GM23338 (cell line): ENCODE measurements around the gene ATP4B. TPM values are rescaled to one million over a fixed set of nuclear protein-coding genes. Genes with fewer than 3 reads are reported as not detected.

Experiments
- ATAC-seq: fragments of 200-7000 bp; cut with Tn5 transposase; 3 replicates; pipeline ENCODE4 v1.9.1; 2020
- DNase-seq: peaks from one replicate; pipeline ENCODE4 v3.0.0-alpha.2; 2015; ENCODE audit warnings: low spot score
- H2AFZ ChIP-seq: fragments of 200-600 bp; sonication (generic); 2 replicates; pipeline ENCODE4 v1.8.0; 2016; ENCODE audit warnings: antibody characterized with exemption, mild to moderate bottlenecking, moderate library complexity
- H3F3A ChIP-seq: fragments of 200-600 bp; sonication (generic); replicated peaks from 2 replicates; pipeline ENCODE4 v1.8.0; 2017; ENCODE audit warnings: antibody characterized with exemption, mixed run types, low read depth
- H3K27ac ChIP-seq: fragments of 200-600 bp; sonication (generic); 2 replicates; pipeline ENCODE4 v1.6.1; 2016; ENCODE audit warnings: low read depth
- H3K27me3 ChIP-seq: fragments of 200-600 bp; sonication (generic); 2 replicates; pipeline ENCODE4 v1.8.0; 2016; ENCODE audit warnings: mild to moderate bottlenecking, mixed run types, moderate library complexity; ENCODE audit not compliant: insufficient read depth
- H3K36me3 ChIP-seq: fragments of 200-600 bp; sonication (generic); 2 replicates; pipeline ENCODE4 v1.8.0; 2016; ENCODE audit warnings: mild to moderate bottlenecking; ENCODE audit not compliant: insufficient read depth
- H3K4me1 ChIP-seq: fragments of 200-600 bp; sonication (generic); 2 replicates; pipeline ENCODE4 v1.8.0; 2016; ENCODE audit warnings: mild to moderate bottlenecking, moderate library complexity; ENCODE audit not compliant: insufficient read depth
- H3K4me2 ChIP-seq: fragments of 200-600 bp; sonication (generic); 2 replicates; pipeline ENCODE4 v1.7.1; 2017; ENCODE audit warnings: mixed run types
- H3K4me3 ChIP-seq: fragments of 200-600 bp; sonication (generic); 2 replicates; pipeline ENCODE4 v1.6.1; 2016; ENCODE audit warnings: mixed run types
- H3K79me2 ChIP-seq: fragments of 200-600 bp; sonication (generic); replicated peaks from 2 replicates; pipeline ENCODE4 v1.8.0; 2017; ENCODE audit warnings: mild to moderate bottlenecking; ENCODE audit not compliant: insufficient read depth
- H3K9me2 ChIP-seq: fragments of 200-600 bp; sonication (generic); 2 replicates; pipeline ENCODE4 v1.8.0; 2017; ENCODE audit not compliant: insufficient read depth
- H4K20me1 ChIP-seq: fragments of 200-600 bp; sonication (generic); replicated peaks from 2 replicates; pipeline ENCODE4 v1.8.0; 2017; ENCODE audit warnings: mild to moderate bottlenecking; ENCODE audit not compliant: insufficient read depth
- H3K27ac Mint-ChIP-seq: 2 replicates; pipeline ENCODE4 v1.8.0; 2020; ENCODE audit warnings: inconsistent platforms, mild to moderate bottlenecking, moderate library complexity, mixed read lengths
- H3K27me3 Mint-ChIP-seq: 3 replicates; pipeline ENCODE4 v1.8.0; 2022; ENCODE audit warnings: low read depth, mild to moderate bottlenecking, moderate library complexity, mixed read lengths, inconsistent platforms; ENCODE audit not compliant: insufficient read depth, poor library complexity
- H3K36me3 Mint-ChIP-seq: 3 replicates; pipeline ENCODE4 v1.8.0; 2021; ENCODE audit warnings: low read depth, mild to moderate bottlenecking, inconsistent platforms, moderate library complexity, mixed read lengths
- H3K4me1 Mint-ChIP-seq: 3 replicates; pipeline ENCODE4 v1.8.0; 2020; ENCODE audit warnings: mild to moderate bottlenecking, inconsistent platforms, mixed read lengths
- H3K4me3 Mint-ChIP-seq: 3 replicates; pipeline ENCODE4 v1.8.0; 2021; ENCODE audit warnings: moderate library complexity, mild to moderate bottlenecking, inconsistent platforms, mixed read lengths
- H3K9me3 Mint-ChIP-seq: 3 replicates; pipeline ENCODE4 v1.8.0; 2020; ENCODE audit warnings: moderate library complexity, mild to moderate bottlenecking, inconsistent platforms, mixed read lengths
- CREB1 ChIP-seq: fragments of 250-450 bp; sonication (Bioruptor Pico); IDR thresholded peaks from 2 replicates; pipeline ENCODE4 v1.5.0; 2020; ENCODE audit warnings: low read depth, mild to moderate bottlenecking, moderate library complexity
- ETS1 ChIP-seq: IDR thresholded peaks from 2 replicates; pipeline ENCODE4 v1.6.1; 2016; ENCODE audit warnings: antibody characterized with exemption
- EZH2 ChIP-seq: fragments of 200-600 bp; sonication (generic); IDR thresholded peaks from one replicate; pipeline ENCODE4 v1.8.0; 2017; ENCODE audit warnings: antibody characterized with exemption, mild to moderate bottlenecking, low read depth; ENCODE audit not compliant: unreplicated experiment
- EZH2phosphoT487 ChIP-seq: fragments of 200-600 bp; sonication (generic); IDR thresholded peaks from one replicate; pipeline ENCODE4 v1.8.1; 2018; ENCODE audit warnings: antibody characterized with exemption; ENCODE audit not compliant: unreplicated experiment
- JUNB ChIP-seq: IDR thresholded peaks from one replicate; pipeline ENCODE4 v1.6.1; 2016; ENCODE audit warnings: antibody characterized with exemption; ENCODE audit not compliant: unreplicated experiment
- NANOG ChIP-seq: IDR thresholded peaks from 2 replicates; pipeline ENCODE4 v1.6.1; 2016; ENCODE audit warnings: antibody characterized with exemption, borderline replicate concordance
- POLR2AphosphoS5 ChIP-seq: IDR thresholded peaks from 2 replicates; pipeline ENCODE4 v1.6.1; 2016; ENCODE audit warnings: antibody characterized with exemption, low read depth
- REST ChIP-seq: IDR thresholded peaks from one replicate; pipeline ENCODE4 v1.6.1; 2018; ENCODE audit warnings: antibody characterized with exemption; ENCODE audit not compliant: unreplicated experiment
- STAT1 ChIP-seq: IDR thresholded peaks from one replicate; pipeline ENCODE4 v1.6.1; 2016; ENCODE audit warnings: antibody characterized with exemption; ENCODE audit not compliant: unreplicated experiment
- ZNF114 ChIP-seq: fragments of 250-450 bp; sonication (Bioruptor Pico); IDR thresholded peaks from 2 replicates; pipeline ENCODE4 v1.5.0; 2020; ENCODE audit warnings: mild to moderate bottlenecking, moderate library complexity
- ZNF331 ChIP-seq: fragments of 250-450 bp; sonication (Bioruptor Pico); IDR thresholded peaks from 2 replicates; pipeline ENCODE4 v1.5.0; 2020; ENCODE audit warnings: low read depth, mild to moderate bottlenecking, moderate library complexity
- polyA plus RNA-seq: library from polyadenylated mRNA; unstranded; fragments of >200 nt; fragmentation: Nextera tagmentation; extraction: Ambion mirVana; gene quantifications from 2 replicates; pipeline ENCODE4 v1.2.1, GENCODE V29; 2016
- total RNA-seq: library from RNA; depleted of rRNA; stranded (reverse); fragments of >200 nt; shearing (Covaris generic); gene quantifications from 2 replicates; pipeline ENCODE4 v1.2.3, GENCODE V29; 2014
- TF ChIP-seq, protein P1 (sequence below), 2 experiments: fragments of 200-600 bp in 1 of 2; sonication (generic) in 1 of 2; conservative IDR thresholded peaks; 2 replicates each; pipeline versions ENCODE4 v1.5.1 to v1.6.1; 2016 to 2017; ENCODE audit warnings: antibody characterized with exemption in 2 of 2, low read depth in 2 of 2, mild to moderate bottlenecking in 2 of 2, moderate library complexity in 1 of 2
- TF ChIP-seq, protein P2 (sequence below): fragments of 250-450 bp; sonication (Bioruptor Pico); IDR thresholded peaks from 2 replicates; pipeline ENCODE4 v1.5.0; 2020; ENCODE audit warnings: mild to moderate bottlenecking, moderate library complexity

ATP4B gene
- total and polyA plus RNA-seq, 2 experiments from 2014 or later, result not detected

- no peak overlapping the region for H2AFZ ChIP-seq
- H3F3A ChIP-seq, result 0 out of 2 replicates have a peak, but pooled peaks cover 3% of the 10 kb centered on the region
- Mint-ChIP-seq H3K4me1 (peaks cover 24% of the 10 kb centered on the region), H3K4me3 (peak overlapping the region; percentile 19; the same call in 1 of the 3 replicates), H3K27ac (peak overlapping the region; percentile 97), H3K9me3 (no peaks in the 10 kb centered on the region), H3K27me3 (peaks cover 6% of the 10 kb centered on the region), H3K36me3 (peaks cover 22% of the 10 kb centered on the region)
- H3K27ac ChIP-seq, result peak overlapping the region; percentile 93
- ATAC-seq (no peak), DNase-seq (no peak)
- no peaks in the 10 kb centered on the region for H3K27me3 ChIP-seq
- peaks cover 8% of the 10 kb centered on the region for H4K20me1 ChIP-seq
- TF ChIP-seq CREB1 (CRISPR knock-in tag) (no peak), EZH2 (no peak), NANOG (no peak), REST (no peak), ETS1 (no peak), JUNB (no peak), ZNF114 (no peak), STAT1 (no peak), POLR2AphosphoS5 (no peak), ZNF331 (CRISPR knock-in tag) (no peak), EZH2phosphoT487 (no peak)
- TF ChIP-seq, protein P1, sequence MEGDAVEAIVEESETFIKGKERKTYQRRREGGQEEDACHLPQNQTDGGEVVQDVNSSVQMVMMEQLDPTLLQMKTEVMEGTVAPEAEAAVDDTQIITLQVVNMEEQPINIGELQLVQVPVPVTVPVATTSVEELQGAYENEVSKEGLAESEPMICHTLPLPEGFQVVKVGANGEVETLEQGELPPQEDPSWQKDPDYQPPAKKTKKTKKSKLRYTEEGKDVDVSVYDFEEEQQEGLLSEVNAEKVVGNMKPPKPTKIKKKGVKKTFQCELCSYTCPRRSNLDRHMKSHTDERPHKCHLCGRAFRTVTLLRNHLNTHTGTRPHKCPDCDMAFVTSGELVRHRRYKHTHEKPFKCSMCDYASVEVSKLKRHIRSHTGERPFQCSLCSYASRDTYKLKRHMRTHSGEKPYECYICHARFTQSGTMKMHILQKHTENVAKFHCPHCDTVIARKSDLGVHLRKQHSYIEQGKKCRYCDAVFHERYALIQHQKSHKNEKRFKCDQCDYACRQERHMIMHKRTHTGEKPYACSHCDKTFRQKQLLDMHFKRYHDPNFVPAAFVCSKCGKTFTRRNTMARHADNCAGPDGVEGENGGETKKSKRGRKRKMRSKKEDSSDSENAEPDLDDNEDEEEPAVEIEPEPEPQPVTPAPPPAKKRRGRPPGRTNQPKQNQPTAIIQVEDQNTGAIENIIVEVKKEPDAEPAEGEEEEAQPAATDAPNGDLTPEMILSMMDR (conservative IDR thresholded peaks at IDR 0.05; ENCODE audit: low read depth in 2 of 2), result no peak
- TF ChIP-seq, protein P2, sequence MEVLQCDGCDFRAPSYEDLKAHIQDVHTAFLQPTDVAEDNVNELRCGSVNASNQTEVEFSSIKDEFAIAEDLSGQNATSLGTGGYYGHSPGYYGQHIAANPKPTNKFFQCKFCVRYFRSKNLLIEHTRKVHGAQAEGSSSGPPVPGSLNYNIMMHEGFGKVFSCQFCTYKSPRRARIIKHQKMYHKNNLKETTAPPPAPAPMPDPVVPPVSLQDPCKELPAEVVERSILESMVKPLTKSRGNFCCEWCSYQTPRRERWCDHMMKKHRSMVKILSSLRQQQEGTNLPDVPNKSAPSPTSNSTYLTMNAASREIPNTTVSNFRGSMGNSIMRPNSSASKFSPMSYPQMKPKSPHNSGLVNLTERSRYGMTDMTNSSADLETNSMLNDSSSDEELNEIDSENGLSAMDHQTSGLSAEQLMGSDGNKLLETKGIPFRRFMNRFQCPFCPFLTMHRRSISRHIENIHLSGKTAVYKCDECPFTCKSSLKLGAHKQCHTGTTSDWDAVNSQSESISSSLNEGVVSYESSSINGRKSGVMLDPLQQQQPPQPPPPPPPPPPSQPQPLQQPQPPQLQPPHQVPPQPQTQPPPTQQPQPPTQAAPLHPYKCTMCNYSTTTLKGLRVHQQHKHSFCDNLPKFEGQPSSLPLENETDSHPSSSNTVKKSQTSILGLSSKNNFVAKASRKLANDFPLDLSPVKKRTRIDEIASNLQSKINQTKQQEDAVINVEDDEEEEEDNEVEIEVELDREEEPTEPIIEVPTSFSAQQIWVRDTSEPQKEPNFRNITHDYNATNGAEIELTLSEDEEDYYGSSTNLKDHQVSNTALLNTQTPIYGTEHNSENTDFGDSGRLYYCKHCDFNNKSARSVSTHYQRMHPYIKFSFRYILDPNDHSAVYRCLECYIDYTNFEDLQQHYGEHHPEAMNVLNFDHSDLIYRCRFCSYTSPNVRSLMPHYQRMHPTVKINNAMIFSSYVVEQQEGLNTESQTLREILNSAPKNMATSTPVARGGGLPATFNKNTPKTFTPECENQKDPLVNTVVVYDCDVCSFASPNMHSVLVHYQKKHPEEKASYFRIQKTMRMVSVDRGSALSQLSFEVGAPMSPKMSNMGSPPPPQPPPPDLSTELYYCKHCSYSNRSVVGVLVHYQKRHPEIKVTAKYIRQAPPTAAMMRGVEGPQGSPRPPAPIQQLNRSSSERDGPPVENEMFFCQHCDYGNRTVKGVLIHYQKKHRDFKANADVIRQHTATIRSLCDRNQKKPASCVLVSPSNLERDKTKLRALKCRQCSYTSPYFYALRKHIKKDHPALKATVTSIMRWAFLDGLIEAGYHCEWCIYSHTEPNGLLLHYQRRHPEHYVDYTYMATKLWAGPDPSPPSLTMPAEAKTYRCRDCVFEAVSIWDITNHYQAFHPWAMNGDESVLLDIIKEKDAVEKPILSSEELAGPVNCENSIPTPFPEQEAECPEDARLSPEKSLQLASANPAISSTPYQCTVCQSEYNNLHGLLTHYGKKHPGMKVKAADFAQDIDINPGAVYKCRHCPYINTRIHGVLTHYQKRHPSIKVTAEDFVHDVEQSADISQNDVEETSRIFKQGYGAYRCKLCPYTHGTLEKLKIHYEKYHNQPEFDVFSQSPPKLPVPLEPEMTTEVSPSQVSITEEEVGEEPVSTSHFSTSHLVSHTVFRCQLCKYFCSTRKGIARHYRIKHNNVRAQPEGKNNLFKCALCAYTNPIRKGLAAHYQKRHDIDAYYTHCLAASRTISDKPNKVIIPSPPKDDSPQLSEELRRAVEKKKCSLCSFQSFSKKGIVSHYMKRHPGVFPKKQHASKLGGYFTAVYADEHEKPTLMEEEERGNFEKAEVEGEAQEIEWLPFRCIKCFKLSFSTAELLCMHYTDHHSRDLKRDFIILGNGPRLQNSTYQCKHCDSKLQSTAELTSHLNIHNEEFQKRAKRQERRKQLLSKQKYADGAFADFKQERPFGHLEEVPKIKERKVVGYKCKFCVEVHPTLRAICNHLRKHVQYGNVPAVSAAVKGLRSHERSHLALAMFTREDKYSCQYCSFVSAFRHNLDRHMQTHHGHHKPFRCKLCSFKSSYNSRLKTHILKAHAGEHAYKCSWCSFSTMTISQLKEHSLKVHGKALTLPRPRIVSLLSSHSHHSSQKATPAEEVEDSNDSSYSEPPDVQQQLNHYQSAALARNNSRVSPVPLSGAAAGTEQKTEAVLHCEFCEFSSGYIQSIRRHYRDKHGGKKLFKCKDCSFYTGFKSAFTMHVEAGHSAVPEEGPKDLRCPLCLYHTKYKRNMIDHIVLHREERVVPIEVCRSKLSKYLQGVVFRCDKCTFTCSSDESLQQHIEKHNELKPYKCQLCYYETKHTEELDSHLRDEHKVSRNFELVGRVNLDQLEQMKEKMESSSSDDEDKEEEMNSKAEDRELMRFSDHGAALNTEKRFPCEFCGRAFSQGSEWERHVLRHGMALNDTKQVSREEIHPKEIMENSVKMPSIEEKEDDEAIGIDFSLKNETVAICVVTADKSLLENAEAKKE, result no peak
- H3K79me2 ChIP-seq, result peaks cover 66% of the 10 kb centered on the region
- H3K9me2 ChIP-seq, result no peaks in the 10 kb centered on the region
- peak overlapping the region; percentile 64; the same call in 1 of the 2 replicates for H3K4me2 ChIP-seq
- no peaks in the 10 kb centered on the region for H3K36me3 ChIP-seq
- peaks cover 10% of the 10 kb centered on the region; the same call in 1 of the 2 replicates for H3K4me1 ChIP-seq
- H3K4me3 ChIP-seq, result no peak overlapping the region
Measured at GRCh38 chr13:113616281-113616906, 41.6 kb downstream of the ATP4B start.
